H9 (cell line): ENCODE data around the gene ELF5. TPM values are rescaled to one million over a fixed set of nuclear protein-coding genes. Genes with fewer than 3 reads are reported as not detected.

ENCODE experiments used
- DNase-seq: peaks from one replicate; pipeline ENCODE4 v3.0.0-alpha.2; 2017
- H2AFZ ChIP-seq: one replicate; pipeline ENCODE4 v1.6.1; 2013; ENCODE audit warnings: mild to moderate bottlenecking, low read length, control low read depth, moderate library complexity
- H2AK5ac ChIP-seq: 2 replicates; pipeline ENCODE4 v1.6.1; 2013; ENCODE audit warnings: low read length, control low read depth, mixed read lengths; ENCODE audit not compliant: insufficient read length
- H2BK120ac ChIP-seq: one replicate; pipeline ENCODE4 v1.6.1; 2013; ENCODE audit warnings: low read depth, mild to moderate bottlenecking, low read length, control low read depth, inconsistent platforms; ENCODE audit not compliant: poor library complexity, severe bottlenecking
- H2BK12ac ChIP-seq: 2 replicates; pipeline ENCODE4 v1.6.1; 2013; ENCODE audit warnings: low read length, control low read depth, mixed read lengths, low read depth; ENCODE audit not compliant: insufficient read length
- H2BK15ac ChIP-seq: 2 replicates; pipeline ENCODE4 v1.6.1; 2013; ENCODE audit warnings: low read depth, low read length, control low read depth
- H2BK20ac ChIP-seq: one replicate; pipeline ENCODE4 v1.6.1; 2013; ENCODE audit warnings: low read depth, mild to moderate bottlenecking, low read length, control low read depth, inconsistent platforms; ENCODE audit not compliant: poor library complexity, severe bottlenecking
- H2BK5ac ChIP-seq: 2 replicates; pipeline ENCODE4 v1.6.1; 2013; ENCODE audit warnings: low read length, control low read depth, mixed read lengths; ENCODE audit not compliant: insufficient read length
- H3K14ac ChIP-seq: 2 replicates; pipeline ENCODE4 v1.6.1; 2013; ENCODE audit warnings: low read length, control low read depth; ENCODE audit not compliant: insufficient read depth
- H3K18ac ChIP-seq: 2 replicates; pipeline ENCODE4 v1.6.1; 2013; ENCODE audit warnings: low read depth, mild to moderate bottlenecking, mixed read lengths, low read length, control low read depth; ENCODE audit not compliant: insufficient read length
- H3K23ac ChIP-seq: 2 replicates; pipeline ENCODE4 v1.6.1; 2013; ENCODE audit warnings: low read length, control low read depth, mixed read lengths, low read depth; ENCODE audit not compliant: insufficient read length
- H3K23me2 ChIP-seq: 2 replicates; pipeline ENCODE4 v1.6.1; 2013; ENCODE audit warnings: low read depth, mild to moderate bottlenecking, mixed read lengths, low read length, control low read depth; ENCODE audit not compliant: insufficient read length, poor library complexity, severe bottlenecking
- H3K27ac ChIP-seq: 2 replicates; pipeline ENCODE4 v1.5.1; 2013; ENCODE audit warnings: low read length, control low read depth, mixed read lengths, low read depth; ENCODE audit not compliant: insufficient read length
- H3K27me3 ChIP-seq: 2 replicates; pipeline ENCODE4 v1.6.1; 2013; ENCODE audit warnings: low read length, control low read depth, inconsistent platforms; ENCODE audit not compliant: insufficient read depth
- H3K4ac ChIP-seq: 2 replicates; pipeline ENCODE4 v1.6.1; 2013; ENCODE audit warnings: low read depth, mild to moderate bottlenecking, control low read depth, inconsistent platforms, low read length, moderate library complexity
- H3K4me1 ChIP-seq: 2 replicates; pipeline ENCODE4 v1.6.1; 2013; ENCODE audit warnings: low read length, control low read depth, inconsistent platforms; ENCODE audit not compliant: insufficient read depth
- H3K4me2 ChIP-seq: 2 replicates; pipeline ENCODE4 v1.6.1; 2013; ENCODE audit warnings: low read length, control low read depth, mixed read lengths; ENCODE audit not compliant: insufficient read length, insufficient read depth
- H3K56ac ChIP-seq: 2 replicates; pipeline ENCODE4 v1.6.1; 2013; ENCODE audit warnings: low read depth, mild to moderate bottlenecking, mixed read lengths, low read length, control low read depth; ENCODE audit not compliant: insufficient read length
- H3K79me1 ChIP-seq: 2 replicates; pipeline ENCODE4 v1.6.1; 2013; ENCODE audit warnings: low read depth, mild to moderate bottlenecking, moderate library complexity, low read length, control low read depth, inconsistent platforms; ENCODE audit not compliant: insufficient read depth, poor library complexity, severe bottlenecking
- H3K79me2 ChIP-seq: 2 replicates; pipeline ENCODE4 v1.6.1; 2013; ENCODE audit warnings: low read length, control low read depth, inconsistent platforms; ENCODE audit not compliant: insufficient read depth
- H3K9ac ChIP-seq: 2 replicates; pipeline ENCODE4 v1.6.1; 2013; ENCODE audit warnings: low read length, control low read depth, mixed read lengths; ENCODE audit not compliant: insufficient read length; ENCODE audit errors: extremely low read depth
- H3K9me3 ChIP-seq: one replicate; pipeline ENCODE4 v1.6.1; 2013; ENCODE audit warnings: low read depth, low read length, inconsistent platforms; ENCODE audit not compliant: control insufficient read depth
- H3T11ph ChIP-seq: one replicate; pipeline ENCODE4 v1.6.1; 2013; ENCODE audit warnings: mild to moderate bottlenecking, low read length, control low read depth, inconsistent platforms
- H4K20me1 ChIP-seq: one replicate; pipeline ENCODE4 v1.6.1; 2013; ENCODE audit not compliant: control insufficient read depth, insufficient read length, insufficient read depth
- H4K5ac ChIP-seq: 2 replicates; pipeline ENCODE4 v1.6.1; 2013; ENCODE audit warnings: low read depth, mild to moderate bottlenecking, mixed read lengths, low read length, control low read depth; ENCODE audit not compliant: insufficient read length
- H4K8ac ChIP-seq: replicated peaks from 2 replicates; pipeline ENCODE4 v1.6.1; 2013; ENCODE audit warnings: low read length, control low read depth, mixed read lengths, low read depth; ENCODE audit not compliant: insufficient read length
- H4K91ac ChIP-seq: 2 replicates; pipeline ENCODE4 v1.6.1; 2013; ENCODE audit warnings: low read depth, mild to moderate bottlenecking, moderate library complexity, mixed read lengths, low read length, control low read depth; ENCODE audit not compliant: insufficient read length
- H3K27ac Mint-ChIP-seq, 3 experiments: 2 replicates in 2 of 3; 3 replicates in 1 of 3; pipeline ENCODE4 v1.8.0; 2020 to 2021; ENCODE audit warnings: mixed read lengths in 3 of 3, mild to moderate bottlenecking in 1 of 3, moderate library complexity in 1 of 3
- H3K27me3 Mint-ChIP-seq: 2 replicates; pipeline ENCODE4 v1.8.0; 2021; ENCODE audit warnings: low read depth, mild to moderate bottlenecking, moderate library complexity, mixed read lengths
- H3K36me3 Mint-ChIP-seq, 3 experiments: 2 replicates in 2 of 3; 3 replicates in 1 of 3; pipeline ENCODE4 v1.8.0; 2020 to 2021; ENCODE audit warnings: low read depth in 3 of 3, mixed read lengths in 3 of 3; ENCODE audit not compliant: insufficient read depth in 1 of 3
- H3K4me1 Mint-ChIP-seq, 2 experiments: 2 replicates each; pipeline ENCODE4 v1.8.0; 2020; ENCODE audit warnings: mixed read lengths in 2 of 2
- H3K4me3 Mint-ChIP-seq, 2 experiments: 2 replicates in 1 of 2; 3 replicates in 1 of 2; pipeline ENCODE4 v1.8.0; 2020 to 2021; ENCODE audit warnings: mild to moderate bottlenecking in 2 of 2, mixed read lengths in 2 of 2, moderate library complexity in 1 of 2
- H3K9me3 Mint-ChIP-seq, 2 experiments: 2 replicates in 1 of 2; 3 replicates in 1 of 2; pipeline ENCODE4 v1.8.0; 2020; ENCODE audit warnings: mild to moderate bottlenecking in 2 of 2, mixed read lengths in 2 of 2, moderate library complexity in 1 of 2
- CTCF ChIP-seq: fragments of 200-600 bp; sonication (generic); conservative IDR thresholded peaks from 3 replicates; pipeline ENCODE4 v1.8.0; 2021; ENCODE audit warnings: antibody characterized with exemption, mild to moderate bottlenecking
- WGBS: extraction: QIAGEN DNeasy Blood & Tissue Kit; methylation state at CpG from one replicate; pipeline ENCODE4 v1.1.7; 2013; ENCODE audit warnings: missing lambda C conversion rate, low lambda C conversion rate, mixed read lengths; ENCODE audit not compliant: insufficient read length; ENCODE audit errors: extremely low coverage; 5-methylcytosine and 5-hydroxymethylcytosine counted together
- total RNA-seq: library from RNA; stranded (reverse); gene quantifications from 2 replicates; pipeline ENCODE4 v1.2.1, GENCODE V29; 2021

The ELF5 gene
- total RNA-seq, 1 experiment from 2014 or later, result not detected

- no peaks in the 10 kb centered on the region for H4K20me1 ChIP-seq
- H4K91ac ChIP-seq, result no peak overlapping the region
- no peak overlapping the region for H2BK15ac ChIP-seq
- H3K79me1 ChIP-seq, result no peaks in the 10 kb centered on the region
- no peak overlapping the region for H4K8ac ChIP-seq
- no peak overlapping the region for H3K14ac ChIP-seq
- H3K9me3 ChIP-seq, result no peaks in the 10 kb centered on the region
- H2BK20ac ChIP-seq, result no peak overlapping the region
- peaks cover 7 to 16% of the 10 kb centered on the region in 2 experiments for H3K4me1 Mint-ChIP-seq
- no peaks in the 10 kb centered on the region for H3K23me2 ChIP-seq
- no peak for DNase-seq
- H3K27me3 ChIP-seq, result no peaks in the 10 kb centered on the region
- H3K4ac ChIP-seq, result no peak overlapping the region
- no peaks in the 10 kb centered on the region for H3K79me2 ChIP-seq
- H3K18ac ChIP-seq, result no peak overlapping the region
- H2AK5ac ChIP-seq, result no peak overlapping the region
- TF ChIP-seq CTCF, result no peak
- H3K27ac Mint-ChIP-seq, result no peak overlapping the region
- WGBS, result no CpG with 5 or more reads among the region's 6 CpGs
- H2BK12ac ChIP-seq, result no peak overlapping the region
- no peaks in the 10 kb centered on the region for H3K36me3 Mint-ChIP-seq
- no peak overlapping the region for H3K9ac ChIP-seq
- H3K4me1 ChIP-seq, result no peaks in the 10 kb centered on the region
- H2BK5ac ChIP-seq, result no peak overlapping the region
- no peak overlapping the region for H3K4me3 Mint-ChIP-seq
- H3T11ph ChIP-seq, result no peak overlapping the region
- H3K9me3 Mint-ChIP-seq, result no peaks in the 10 kb centered on the region
- H4K5ac ChIP-seq, result no peak overlapping the region
- no peak overlapping the region for H2AFZ ChIP-seq
- H3K23ac ChIP-seq, result no peak overlapping the region
- H3K27me3 Mint-ChIP-seq, result no peaks in the 10 kb centered on the region
- no peak overlapping the region for H3K56ac ChIP-seq
- no peak overlapping the region for H3K4me2 ChIP-seq
- H2BK120ac ChIP-seq, result no peak overlapping the region
- no peak overlapping the region for H3K27ac ChIP-seq
Observed at GRCh38 chr11:34516247-34517040, 2.9 kb upstream of the ELF5 start.
